DMS114 treated with DMSO at 0.1 percent for 48 hours (cell line): ENCODE data around the gene MFSD1.
A peak's percentile ranks its signal among the peaks of the same experiment; 100 is the strongest.

Experiments used
- DNase-seq: peaks from one replicate; lab custom pipeline; 2025; ENCODE audit not compliant: unreplicated experiment; lab: John Stamatoyannopoulos, UW

MFSD1 gene

GRCh38 chr3:158801696-158802408 lies at the start of gene MFSD1:
MFSD1 (plus strand) TSS chr3:158802054; CDS start chr3:158802153, 99 bp downstream.
- peak; percentile 73 for DNase-seq

GRCh38 chr3:158753854-158754253 lies 48.0 kb upstream of the MFSD1 start:
- DNase-seq, result no peak

GRCh38 chr3:158755421-158755820 lies 46.4 kb upstream of the MFSD1 start:
- no peak for DNase-seq

GRCh38 chr3:158761350-158761749 lies 40.5 kb upstream of the MFSD1 start:
- no peak for DNase-seq

- DNase-seq, result no peak
Measured at GRCh38 chr3:158762701-158763100, 39.2 kb upstream of the MFSD1 start.

- DNase-seq, result no peak
Measured at GRCh38 chr3:158763421-158763820, 38.4 kb upstream of the MFSD1 start.

- no peak for DNase-seq
Measured at GRCh38 chr3:158765518-158766205, 36.2 kb upstream of the MFSD1 start.

- DNase-seq, result no peak
Measured at GRCh38 chr3:158766364-158766763, 35.5 kb upstream of the MFSD1 start.

- DNase-seq, result no peak
Measured at GRCh38 chr3:158768361-158768787, 33.5 kb upstream of the MFSD1 start.

GRCh38 chr3:158768881-158769543 lies 32.8 kb upstream of the MFSD1 start:
- no peak for DNase-seq

GRCh38 chr3:158769549-158769948 lies 32.3 kb upstream of the MFSD1 start:
- DNase-seq, result no peak

GRCh38 chr3:158769952-158770740 lies 31.7 kb upstream of the MFSD1 start:
- DNase-seq, result no peak

- no peak for DNase-seq
Measured at GRCh38 chr3:158770741-158771350, 31.0 kb upstream of the MFSD1 start.

GRCh38 chr3:158771577-158771976 lies 30.3 kb upstream of the MFSD1 start:
- DNase-seq, result no peak

GRCh38 chr3:158771982-158772381 lies 29.9 kb upstream of the MFSD1 start:
- DNase-seq, result no peak

GRCh38 chr3:158773166-158773565 lies 28.7 kb upstream of the MFSD1 start:
- DNase-seq, result no peak

- DNase-seq, result no peak
Measured at GRCh38 chr3:158773845-158774830, 27.7 kb upstream of the MFSD1 start.

- DNase-seq, result no peak
Measured at GRCh38 chr3:158774965-158775364, 26.9 kb upstream of the MFSD1 start.
